Measurements from ENCODE around the gene ESRRB.

ESRRB gene

GRCh38 chr14:76396714-76397187 is 20.8 kb downstream of the ESRRB start:
- DNase-seq (ENCODE audit: low read depth): no peak
- H3K4me3 ChIP-seq (ENCODE audit: low read depth, low read length): no peak overlapping the region
- no peak for TF ChIP-seq CTCF (IDR thresholded peaks at IDR 0.05; ENCODE audit: low read depth, low read length, missing control alignments)

- no peak for DNase-seq (ENCODE audit: low read depth)
Measured at GRCh38 chr14:76405627-76406026, 29.7 kb downstream of the ESRRB start.

GRCh38 chr14:76407449-76408150 is 31.7 kb downstream of the ESRRB start:
- no peak for TF ChIP-seq CTCF (IDR thresholded peaks at IDR 0.05; ENCODE audit: low read depth, low read length, missing control alignments)
- no peak for DNase-seq (ENCODE audit: low read depth)
- H3K4me3 ChIP-seq (ENCODE audit: low read depth, low read length): no peak overlapping the region

More at GRCh38 chr14:76405627-76406026, 29.7 kb downstream of the ESRRB start:
- H3K4me3 ChIP-seq (ENCODE audit: low read depth, low read length): no peak overlapping the region
- no peak for TF ChIP-seq CTCF (IDR thresholded peaks at IDR 0.05; ENCODE audit: low read depth, low read length, missing control alignments)

- TF ChIP-seq CTCF (IDR thresholded peaks at IDR 0.05; ENCODE audit: low read depth, low read length, missing control alignments): no peak
- no peak for DNase-seq (ENCODE audit: low read depth)
- H3K4me3 ChIP-seq (ENCODE audit: low read depth, low read length): no peak overlapping the region
Measured at GRCh38 chr14:76408877-76409276, 32.9 kb downstream of the ESRRB start.

- TF ChIP-seq CTCF (IDR thresholded peaks at IDR 0.05; ENCODE audit: low read depth, low read length, missing control alignments): no peak
- no peak overlapping the region for H3K4me3 ChIP-seq (ENCODE audit: low read depth, low read length)
- no peak for DNase-seq (ENCODE audit: low read depth)
Measured at GRCh38 chr14:76412501-76412900, 36.6 kb downstream of the ESRRB start.

- no peak for TF ChIP-seq CTCF (IDR thresholded peaks at IDR 0.05; ENCODE audit: low read depth, low read length, missing control alignments)
- H3K4me3 ChIP-seq (ENCODE audit: low read depth, low read length): no peak overlapping the region
- DNase-seq (ENCODE audit: low read depth): no peak
Measured at GRCh38 chr14:76413106-76413961, 37.4 kb downstream of the ESRRB start.

Data from GM12864 (cell line).